AG04449 (cell line): Measurements from ENCODE around the gene GJB3.

Source experiments
- CTCF ChIA-PET: fragments of 350-600 bp; formaldehyde crosslinking; extraction: SDS; loops from one replicate; lab custom pipeline; 2021; ENCODE audit warnings: antibody characterized with exemption; lab: Yijun Ruan, JAX
- POLR2A ChIA-PET: fragments of 400-600, 350-600 bp; formaldehyde crosslinking; extraction: SDS; loops from one replicate; lab custom pipeline; 2020; ENCODE audit warnings: antibody characterized with exemption, inconsistent platforms; lab: Yijun Ruan, JAX
- DNase-seq: peaks from one replicate; pipeline ENCODE4 v3.0.0-alpha.2; 2010; ENCODE audit warnings: low read depth, low spot score
- H3K4me3 ChIP-seq: 2 replicates; pipeline ENCODE4 v1.5.1; 2011; ENCODE audit warnings: low read depth, mild to moderate bottlenecking, control low read depth, low read length
- TF ChIP-seq, protein P1 (sequence below): IDR thresholded peaks from one replicate; pipeline ENCODE4 v1.5.1; 2011; ENCODE audit warnings: mild to moderate bottlenecking, moderate library complexity, low read length, control low read depth, inconsistent platforms; ENCODE audit not compliant: insufficient read depth; ENCODE audit errors: missing control alignments

The GJB3 gene

DNA sequence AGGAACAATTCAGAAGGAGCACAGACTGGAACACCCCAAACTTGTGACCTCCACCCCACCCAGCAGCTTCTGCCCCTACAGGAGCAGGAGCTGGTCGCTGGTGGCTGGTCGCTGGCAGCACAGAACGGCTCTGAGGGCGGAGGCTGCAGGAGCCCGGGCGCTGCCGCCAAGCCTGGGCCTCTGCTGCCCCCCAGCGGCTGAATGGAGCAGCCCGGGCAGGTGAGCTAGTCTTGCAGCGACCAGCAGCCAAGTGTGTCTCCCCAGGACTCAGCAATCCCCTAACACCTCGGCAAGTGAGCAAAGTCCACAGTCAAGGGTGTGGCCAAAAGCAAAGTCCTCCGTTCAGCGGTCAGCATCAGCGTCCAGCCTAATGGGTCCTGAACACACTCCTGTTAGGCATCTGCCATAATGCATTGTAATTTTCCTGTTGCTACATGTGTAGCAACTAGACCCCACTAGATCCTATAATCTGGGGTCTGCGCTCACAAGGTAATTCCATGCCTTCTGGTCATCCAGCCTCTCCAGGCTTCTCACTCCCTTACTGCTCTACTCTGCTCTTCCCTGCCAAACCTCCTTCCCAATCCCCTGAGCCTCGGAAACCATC lies 38.2 kb upstream of the GJB3 start:
- TF ChIP-seq, protein P1, sequence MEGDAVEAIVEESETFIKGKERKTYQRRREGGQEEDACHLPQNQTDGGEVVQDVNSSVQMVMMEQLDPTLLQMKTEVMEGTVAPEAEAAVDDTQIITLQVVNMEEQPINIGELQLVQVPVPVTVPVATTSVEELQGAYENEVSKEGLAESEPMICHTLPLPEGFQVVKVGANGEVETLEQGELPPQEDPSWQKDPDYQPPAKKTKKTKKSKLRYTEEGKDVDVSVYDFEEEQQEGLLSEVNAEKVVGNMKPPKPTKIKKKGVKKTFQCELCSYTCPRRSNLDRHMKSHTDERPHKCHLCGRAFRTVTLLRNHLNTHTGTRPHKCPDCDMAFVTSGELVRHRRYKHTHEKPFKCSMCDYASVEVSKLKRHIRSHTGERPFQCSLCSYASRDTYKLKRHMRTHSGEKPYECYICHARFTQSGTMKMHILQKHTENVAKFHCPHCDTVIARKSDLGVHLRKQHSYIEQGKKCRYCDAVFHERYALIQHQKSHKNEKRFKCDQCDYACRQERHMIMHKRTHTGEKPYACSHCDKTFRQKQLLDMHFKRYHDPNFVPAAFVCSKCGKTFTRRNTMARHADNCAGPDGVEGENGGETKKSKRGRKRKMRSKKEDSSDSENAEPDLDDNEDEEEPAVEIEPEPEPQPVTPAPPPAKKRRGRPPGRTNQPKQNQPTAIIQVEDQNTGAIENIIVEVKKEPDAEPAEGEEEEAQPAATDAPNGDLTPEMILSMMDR: peak; percentile 99
- CTCF ChIA-PET: interaction anchor here (0.6 to 4.0 kb wide), 29 partner anchors 8 to 1148 kb away, joined by 3 to 40 read pairs (median 4); partner anchors contain the start of gene GJB5
- no peak overlapping the region for H3K4me3 ChIP-seq
- POLR2A ChIA-PET: no interaction called here
- DNase-seq: no peak

DNA sequence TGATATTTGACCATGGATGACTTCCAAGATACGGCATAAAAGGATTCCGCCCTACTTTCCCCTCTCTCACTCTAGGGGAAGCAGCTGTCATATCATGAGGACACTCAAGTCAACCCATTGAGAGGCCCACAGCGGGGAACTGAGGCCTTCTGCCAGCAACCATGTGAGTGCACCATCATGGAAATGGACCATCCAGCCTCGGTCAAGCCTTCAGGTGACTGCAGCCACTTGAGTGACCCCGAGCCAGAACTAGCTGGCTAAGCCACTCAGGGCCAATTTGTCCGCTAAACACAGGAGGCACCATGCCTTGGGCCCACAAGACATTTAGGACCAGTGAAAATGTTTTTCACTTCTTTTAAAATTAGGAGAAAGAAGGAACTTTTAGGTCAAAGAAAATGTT lies 37.2 kb upstream of the GJB3 start:
- CTCF ChIA-PET: interaction anchor here (0.8 to 4.0 kb wide), 17 partner anchors 7 to 1149 kb away, joined by 3 to 40 read pairs (median 4); partner anchors contain the start of gene GJB5
- TF ChIP-seq, protein P1: no peak
- no peak overlapping the region for H3K4me3 ChIP-seq
- POLR2A ChIA-PET: no interaction called here
- DNase-seq: no peak

DNA sequence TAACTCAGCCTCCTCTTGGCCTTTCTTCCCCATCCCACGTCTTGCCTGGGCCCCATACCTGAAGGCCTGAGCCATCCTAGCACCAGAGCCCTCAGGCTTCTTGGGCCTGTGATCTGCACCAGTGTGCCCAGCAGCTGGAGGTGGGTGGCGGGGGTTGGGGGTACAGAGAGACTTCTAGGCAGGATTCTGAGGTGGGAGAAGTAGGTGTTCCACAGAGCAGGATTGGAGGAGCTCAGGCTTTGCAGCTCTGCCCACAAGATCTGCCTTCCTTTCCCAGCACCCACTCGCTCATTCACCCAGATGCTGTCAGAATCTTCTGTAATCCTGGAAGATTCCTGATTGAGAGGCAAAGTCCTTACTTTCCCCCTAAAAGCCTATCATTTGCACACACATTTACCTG lies 36.2 kb upstream of the GJB3 start:
- POLR2A ChIA-PET: no interaction called here
- TF ChIP-seq, protein P1: no peak
- no peak overlapping the region for H3K4me3 ChIP-seq

DNA sequence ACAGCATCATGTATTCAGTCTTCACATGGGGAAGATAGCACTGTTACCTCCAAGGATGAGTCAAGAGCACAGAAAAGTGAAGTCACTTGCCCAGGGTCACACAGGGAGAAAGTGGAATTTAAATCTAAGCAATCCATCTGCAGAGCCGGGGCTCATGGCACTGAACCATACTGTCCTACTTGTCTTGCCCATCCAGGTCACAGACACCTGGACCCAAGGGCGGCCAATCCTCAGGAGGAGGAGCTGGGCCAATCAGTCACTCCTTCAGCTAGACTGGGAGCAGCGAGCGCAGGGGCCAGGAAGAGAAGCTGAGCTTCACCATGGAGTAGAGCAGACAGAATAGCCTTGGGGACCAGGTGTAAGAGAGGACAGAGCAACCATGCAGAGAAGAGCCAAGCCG lies 35.3 kb upstream of the GJB3 start:
- ChIA-PET CTCF (interaction anchor here (1.0 to 1.1 kb wide), 2 partner anchors 18 to 1010 kb away, joined by 3 read pairs; no protein-coding TSS in a partner anchor), POLR2A (no interaction called here)
- TF ChIP-seq, protein P1: no peak
- no peak for DNase-seq
- H3K4me3 ChIP-seq: no peak overlapping the region

More for the DNA sequence above, 36.2 kb upstream of the GJB3 start:
- CTCF ChIA-PET: interaction anchor here (0.8 to 4.0 kb wide), 7 partner anchors 9 to 1150 kb away, joined by 3 to 40 read pairs (median 6); partner anchors contain the start of gene GJB5
- no peak for DNase-seq

DNA sequence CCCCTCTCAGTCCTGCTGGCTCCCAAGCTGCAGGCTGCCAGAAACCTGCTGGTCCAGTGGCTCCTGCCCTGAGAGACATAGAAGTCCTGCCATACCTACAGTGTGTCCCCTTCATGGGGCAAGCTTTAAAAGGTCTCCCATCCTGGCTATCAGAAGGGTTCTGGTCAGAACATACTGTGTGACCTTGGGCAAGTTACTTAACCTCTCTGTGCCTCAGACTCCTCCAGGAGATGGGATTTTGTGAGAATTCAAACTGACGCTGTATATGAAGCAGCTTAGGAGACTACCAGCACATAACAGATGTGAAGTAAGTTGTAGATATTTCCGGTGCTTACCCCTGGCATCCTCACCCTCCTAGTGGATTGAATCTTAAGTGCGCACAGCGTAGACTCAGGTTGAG lies 34.9 kb upstream of the GJB3 start:
- DNase-seq: no peak
- no peak overlapping the region for H3K4me3 ChIP-seq
- TF ChIP-seq, protein P1: no peak
- CTCF ChIA-PET: interaction anchor here (1.0 to 1.3 kb wide), 3 partner anchors 18 to 1115 kb away, joined by 3 to 4 read pairs (median 3); no protein-coding TSS in a partner anchor
- POLR2A ChIA-PET: no interaction called here

DNA sequence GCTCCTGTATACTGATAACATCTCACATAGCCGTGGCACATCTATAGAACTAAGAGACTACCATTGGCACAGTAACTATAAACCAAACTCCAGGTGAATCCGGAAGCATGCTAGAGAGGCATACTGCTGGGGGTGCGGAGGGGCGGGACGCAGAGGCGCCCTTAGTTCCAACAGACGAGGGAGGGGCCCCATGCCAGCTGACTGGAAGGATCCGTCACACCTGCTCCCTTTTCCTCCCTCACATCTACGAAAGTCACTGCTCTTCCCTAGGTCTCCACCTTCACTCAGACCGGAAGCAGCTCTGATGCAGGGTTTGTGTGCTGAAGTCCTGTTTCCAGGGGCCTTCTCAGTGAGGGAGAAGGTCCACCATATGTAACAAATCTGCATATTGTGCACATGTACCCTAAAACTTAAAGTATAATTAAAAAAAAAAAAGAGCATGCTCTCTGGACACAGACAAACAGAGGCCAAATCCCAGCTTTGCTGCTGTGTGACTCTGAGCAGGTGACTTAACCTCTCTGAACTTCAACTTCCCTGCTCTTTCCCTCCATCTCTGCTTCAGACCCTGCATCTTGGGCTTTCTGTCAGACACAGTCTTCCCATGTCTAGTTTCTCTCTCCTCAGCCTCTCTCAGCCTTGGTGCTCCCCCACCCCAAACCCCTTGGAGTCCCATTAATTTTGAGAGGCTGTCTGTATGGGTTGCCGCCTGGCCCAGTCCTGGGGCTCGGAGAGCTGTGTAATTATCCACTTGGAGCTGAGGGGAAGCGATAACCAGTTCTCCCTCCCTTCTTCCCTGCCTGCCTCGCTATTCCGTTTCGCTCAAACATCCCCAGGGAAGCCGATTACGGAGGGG lies 34.0 kb upstream of the GJB3 start:
- DNase-seq: no peak
- TF ChIP-seq, protein P1: no peak

More for the DNA sequence above, 34.0 kb upstream of the GJB3 start:
- CTCF ChIA-PET: interaction anchor here (1.3 kb wide), 1 partner anchor 1116 kb away, joined by 4 read pairs; no protein-coding TSS in a partner anchor
- POLR2A ChIA-PET: no interaction called here
- H3K4me3 ChIP-seq: no peak overlapping the region
